H7 (cell line): ENCODE results near the gene PIK3R3. TPM values are rescaled to one million over a fixed set of nuclear protein-coding genes. Genes with fewer than 3 reads are reported as not detected.

Source experiments
- DNase-seq: peaks from one replicate; pipeline ENCODE4 v3.0.0; 2012
- H3K27me3 ChIP-seq: 2 replicates; pipeline ENCODE4 v1.6.0; 2011; ENCODE audit warnings: mild to moderate bottlenecking, low read length; ENCODE audit not compliant: control insufficient read depth, insufficient read depth
- H3K36me3 ChIP-seq: replicated peaks from 2 replicates; pipeline ENCODE4 v1.5.1; 2011; ENCODE audit warnings: low read length; ENCODE audit not compliant: control insufficient read depth, insufficient read depth
- H3K4me3 ChIP-seq: 2 replicates; pipeline ENCODE4 v1.5.1; 2011; ENCODE audit warnings: low read depth, mild to moderate bottlenecking, control low read depth, low read length, moderate library complexity; ENCODE audit not compliant: insufficient read depth
- total RNA-seq: library from RNA; depleted of rRNA; stranded (reverse); fragments of >200 nt; shearing (Covaris generic); gene quantifications from 2 replicates; pipeline ENCODE4 v1.2.3, GENCODE V29; 2014

The PIK3R3 gene
- total RNA-seq, 1 experiment from 2014 or later, result 5.7 TPM

- Histone ChIP-seq H3K4me3 (peak overlapping the region; percentile 66), H3K36me3 (no peaks in the 10 kb centered on the region), H3K27me3 (peaks cover 19% of the 10 kb centered on the region)
- DNase-seq, result no peak
Measured at GRCh38 chr1:46133781-46134350, 1.4 kb upstream of the PIK3R3 start.

- DNase-seq, result peak; percentile 86
- Histone ChIP-seq H3K36me3 (no peaks in the 10 kb centered on the region), H3K4me3 (peak overlapping the region; percentile 66)
Measured at GRCh38 chr1:46133181-46133658, 791 bp upstream of the PIK3R3 start.

GRCh38 chr1:46131712-46132528 lies 509 bp downstream of the PIK3R3 start:
- peak; percentile 45 for DNase-seq
- peaks cover 19% of the 10 kb centered on the region for H3K27me3 ChIP-seq
- H3K4me3 ChIP-seq, result peak overlapping the region; percentile 66
- no peaks in the 10 kb centered on the region for H3K36me3 ChIP-seq

More at GRCh38 chr1:46133181-46133658, 791 bp upstream of the PIK3R3 start:
- H3K27me3 ChIP-seq, result peaks cover 19% of the 10 kb centered on the region

GRCh38 chr1:46131093-46131492 lies 1.3 kb downstream of the PIK3R3 start:
- Histone ChIP-seq H3K36me3 (no peaks in the 10 kb centered on the region), H3K4me3 (peak overlapping the region; percentile 66), H3K27me3 (peaks cover 19% of the 10 kb centered on the region)
- DNase-seq, result no peak

GRCh38 chr1:46130606-46131005 lies 1.8 kb downstream of the PIK3R3 start:
- Histone ChIP-seq H3K4me3 (no peak overlapping the region), H3K36me3 (no peaks in the 10 kb centered on the region), H3K27me3 (peaks cover 19% of the 10 kb centered on the region)
- DNase-seq, result no peak

- Histone ChIP-seq H3K4me3 (no peak overlapping the region), H3K36me3 (no peaks in the 10 kb centered on the region), H3K27me3 (peaks cover 19% of the 10 kb centered on the region)
- no peak for DNase-seq
Measured at GRCh38 chr1:46130121-46130520, 2.3 kb downstream of the PIK3R3 start.

GRCh38 chr1:46128344-46128743 lies 4.1 kb downstream of the PIK3R3 start:
- H3K36me3 ChIP-seq, result no peaks in the 10 kb centered on the region
- no peak overlapping the region for H3K4me3 ChIP-seq

GRCh38 chr1:46118856-46119255 lies 13.6 kb downstream of the PIK3R3 start:
- no peaks in the 10 kb centered on the region for H3K27me3 ChIP-seq
- no peaks in the 10 kb centered on the region for H3K36me3 ChIP-seq
- no peak overlapping the region for H3K4me3 ChIP-seq
- DNase-seq, result no peak

More at GRCh38 chr1:46128344-46128743, 4.1 kb downstream of the PIK3R3 start:
- H3K27me3 ChIP-seq, result peaks cover 14% of the 10 kb centered on the region
- DNase-seq, result no peak

GRCh38 chr1:46117810-46118494 lies 14.5 kb downstream of the PIK3R3 start:
- no peaks in the 10 kb centered on the region for H3K27me3 ChIP-seq
- no peaks in the 10 kb centered on the region for H3K36me3 ChIP-seq
- DNase-seq, result no peak
- H3K4me3 ChIP-seq, result no peak overlapping the region

GRCh38 chr1:46114925-46115603 lies 17.4 kb downstream of the PIK3R3 start:
- Histone ChIP-seq H3K4me3 (no peak overlapping the region), H3K36me3 (no peaks in the 10 kb centered on the region)
- DNase-seq, result no peak

GRCh38 chr1:46113948-46114347 lies 18.5 kb downstream of the PIK3R3 start:
- Histone ChIP-seq H3K4me3 (no peak overlapping the region), H3K36me3 (no peaks in the 10 kb centered on the region), H3K27me3 (no peaks in the 10 kb centered on the region)
- DNase-seq, result no peak

More at GRCh38 chr1:46114925-46115603, 17.4 kb downstream of the PIK3R3 start:
- no peaks in the 10 kb centered on the region for H3K27me3 ChIP-seq

- no peaks in the 10 kb centered on the region for H3K27me3 ChIP-seq
- no peak overlapping the region for H3K4me3 ChIP-seq
- H3K36me3 ChIP-seq, result no peaks in the 10 kb centered on the region
- no peak for DNase-seq
Measured at GRCh38 chr1:46112108-46112507, 20.3 kb downstream of the PIK3R3 start.

GRCh38 chr1:46110521-46110920 lies 21.9 kb downstream of the PIK3R3 start:
- no peaks in the 10 kb centered on the region for H3K36me3 ChIP-seq
- H3K4me3 ChIP-seq, result no peak overlapping the region
- no peak for DNase-seq
- H3K27me3 ChIP-seq, result no peaks in the 10 kb centered on the region

GRCh38 chr1:46102769-46103476 lies 29.5 kb downstream of the PIK3R3 start:
- Histone ChIP-seq H3K4me3 (no peak overlapping the region), H3K36me3 (no peaks in the 10 kb centered on the region), H3K27me3 (no peaks in the 10 kb centered on the region)
- no peak for DNase-seq
